HCT116 (cell line): ENCODE data around the gene GJA1.

Experiments
- POLR2AphosphoS5 ChIP-seq: IDR thresholded peaks from 2 replicates; pipeline ENCODE4 v1.6.1; 2011; ENCODE audit warnings: mild to moderate bottlenecking, low read depth, low read length, moderate library complexity
- RAD21 ChIP-seq: IDR thresholded peaks from 2 replicates; pipeline ENCODE4 v1.6.1; 2012; ENCODE audit warnings: low read depth, mild to moderate bottlenecking
- SRF ChIP-seq: IDR thresholded peaks from 2 replicates; pipeline ENCODE4 v1.6.1; 2012; ENCODE audit warnings: low read depth
- TF ChIP-seq, protein P1 (sequence below): IDR thresholded peaks from 2 replicates; pipeline ENCODE4 v1.6.1; 2012; ENCODE audit warnings: low read depth

DNA sequence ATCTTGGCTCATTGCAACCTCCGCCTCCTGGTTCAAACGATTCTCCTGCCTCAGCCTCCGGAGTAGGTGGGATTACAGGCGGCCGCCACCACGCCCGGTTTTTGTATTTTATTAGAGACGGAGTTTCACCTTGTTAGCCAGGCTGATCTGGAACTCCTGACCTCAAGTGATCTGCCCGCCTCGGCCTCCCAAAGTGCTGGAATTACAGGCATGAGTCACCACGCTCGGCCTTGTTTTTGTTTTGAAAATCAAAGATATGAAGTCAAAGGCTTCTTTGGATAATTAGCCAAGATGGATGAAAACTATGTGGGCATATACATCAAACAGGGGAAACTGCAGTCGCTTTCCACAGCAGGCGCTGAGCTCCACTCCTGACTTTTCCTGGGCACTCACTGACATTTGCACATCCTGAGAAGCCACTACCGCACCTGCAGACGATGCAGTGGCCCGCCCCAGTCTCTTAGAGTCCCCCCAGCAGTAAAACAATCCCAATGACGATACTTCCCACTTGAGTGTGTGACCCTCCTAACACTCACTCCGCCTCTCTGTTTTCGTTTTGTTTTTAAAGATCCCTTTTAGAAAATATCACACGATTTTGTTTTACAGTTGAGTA, 44.1 kb downstream of the GJA1 start:
- TF ChIP-seq POLR2AphosphoS5 (no peak), SRF (no peak), RAD21 (no peak)
- TF ChIP-seq, protein P1, sequence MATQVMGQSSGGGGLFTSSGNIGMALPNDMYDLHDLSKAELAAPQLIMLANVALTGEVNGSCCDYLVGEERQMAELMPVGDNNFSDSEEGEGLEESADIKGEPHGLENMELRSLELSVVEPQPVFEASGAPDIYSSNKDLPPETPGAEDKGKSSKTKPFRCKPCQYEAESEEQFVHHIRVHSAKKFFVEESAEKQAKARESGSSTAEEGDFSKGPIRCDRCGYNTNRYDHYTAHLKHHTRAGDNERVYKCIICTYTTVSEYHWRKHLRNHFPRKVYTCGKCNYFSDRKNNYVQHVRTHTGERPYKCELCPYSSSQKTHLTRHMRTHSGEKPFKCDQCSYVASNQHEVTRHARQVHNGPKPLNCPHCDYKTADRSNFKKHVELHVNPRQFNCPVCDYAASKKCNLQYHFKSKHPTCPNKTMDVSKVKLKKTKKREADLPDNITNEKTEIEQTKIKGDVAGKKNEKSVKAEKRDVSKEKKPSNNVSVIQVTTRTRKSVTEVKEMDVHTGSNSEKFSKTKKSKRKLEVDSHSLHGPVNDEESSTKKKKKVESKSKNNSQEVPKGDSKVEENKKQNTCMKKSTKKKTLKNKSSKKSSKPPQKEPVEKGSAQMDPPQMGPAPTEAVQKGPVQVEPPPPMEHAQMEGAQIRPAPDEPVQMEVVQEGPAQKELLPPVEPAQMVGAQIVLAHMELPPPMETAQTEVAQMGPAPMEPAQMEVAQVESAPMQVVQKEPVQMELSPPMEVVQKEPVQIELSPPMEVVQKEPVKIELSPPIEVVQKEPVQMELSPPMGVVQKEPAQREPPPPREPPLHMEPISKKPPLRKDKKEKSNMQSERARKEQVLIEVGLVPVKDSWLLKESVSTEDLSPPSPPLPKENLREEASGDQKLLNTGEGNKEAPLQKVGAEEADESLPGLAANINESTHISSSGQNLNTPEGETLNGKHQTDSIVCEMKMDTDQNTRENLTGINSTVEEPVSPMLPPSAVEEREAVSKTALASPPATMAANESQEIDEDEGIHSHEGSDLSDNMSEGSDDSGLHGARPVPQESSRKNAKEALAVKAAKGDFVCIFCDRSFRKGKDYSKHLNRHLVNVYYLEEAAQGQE: no peak
